Measurements from ENCODE around the gene OTOP3. TPM values are rescaled to one million over a fixed set of nuclear protein-coding genes. Genes with fewer than 3 reads are reported as not detected.

OTOP3 gene
- total RNA-seq, 1 experiment from 2014 or later: not detected

DNA sequence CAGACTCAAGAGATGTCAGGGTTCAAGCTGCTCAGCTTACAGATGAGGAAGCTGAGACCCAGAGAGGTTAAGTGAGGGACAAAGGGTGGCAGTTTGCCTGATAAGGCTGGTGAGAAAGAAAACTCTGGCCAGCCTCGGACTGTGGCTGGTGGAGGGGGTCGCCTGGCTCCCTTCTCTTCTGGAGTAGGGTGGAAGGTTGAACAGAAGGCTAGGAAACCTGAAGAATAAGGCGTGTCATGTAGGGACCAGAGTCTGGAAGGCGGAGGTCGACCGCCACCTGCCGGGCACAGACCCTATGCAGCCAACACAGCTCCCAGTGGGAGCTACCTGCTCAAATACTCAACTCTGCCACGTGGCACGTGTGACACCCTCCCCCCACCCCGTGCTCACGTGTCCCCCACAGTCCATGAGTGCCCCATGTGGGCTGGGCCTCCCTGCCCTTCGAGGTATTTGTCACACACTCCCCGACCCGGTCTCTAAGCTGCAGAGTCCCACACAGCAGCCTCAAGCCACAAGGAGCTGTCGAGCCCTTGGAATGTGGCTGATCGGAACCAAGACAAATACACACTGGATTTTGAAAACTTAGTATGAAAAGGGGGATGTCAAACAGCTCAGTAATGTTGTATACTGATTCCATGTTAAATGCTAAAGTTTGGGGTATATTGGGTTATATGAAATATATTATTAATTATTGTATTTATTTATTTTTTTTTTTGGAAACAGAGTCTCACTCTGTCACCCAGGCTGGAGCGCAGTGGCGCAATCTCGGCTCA is 25.1 kb downstream of the OTOP3 start:
- CTCF ChIA-PET: interaction anchor here (0.6 to 3.9 kb wide), 37 partner anchors 9 to 241 kb away, joined by 3 to 86 read pairs (median 6); partner anchors contain the start of genes ATP5PD, CDR2L, FDXR and HID1
- POLR2A ChIA-PET: interaction anchor here (0.6 to 2.3 kb wide), 8 partner anchors 12 to 126 kb away, joined by 3 to 18 read pairs (median 4); partner anchors contain the start of genes CDR2L, FDXR, HID1 and MRPL58

DNA sequence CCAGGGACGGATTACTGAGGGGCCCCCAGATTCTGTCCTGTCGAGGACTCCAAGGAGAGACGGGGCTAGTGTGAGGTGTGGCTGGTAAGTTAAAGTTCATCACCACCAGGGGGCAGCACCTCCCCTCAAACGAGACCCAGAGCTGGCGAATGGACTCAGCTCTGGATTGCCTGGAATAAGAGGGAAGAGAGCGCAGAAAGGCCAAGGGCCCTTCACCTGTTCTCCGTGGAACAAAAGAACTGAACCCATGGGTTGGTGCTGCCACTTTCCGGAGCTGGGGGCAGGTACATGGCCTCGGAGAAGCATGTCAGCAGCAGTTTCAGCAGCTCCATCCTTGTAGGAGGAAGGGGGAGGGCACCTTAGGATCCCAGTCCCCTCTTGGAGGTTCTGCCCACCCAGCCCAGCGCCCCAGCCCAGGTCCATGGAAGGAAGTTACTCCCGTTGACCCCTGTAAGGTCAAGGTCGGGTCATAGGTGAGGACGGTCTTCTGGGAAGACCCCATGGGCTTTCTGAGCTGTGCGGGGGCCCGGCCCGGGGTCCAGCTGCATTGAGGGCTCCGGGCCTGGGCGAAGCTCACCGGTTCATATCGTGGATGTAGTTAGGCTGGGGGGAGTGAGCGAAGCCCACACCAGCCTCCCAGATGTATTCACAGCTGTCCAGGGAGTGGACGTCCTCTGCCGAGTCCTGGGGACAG is 26.1 kb downstream of the OTOP3 start:
- H3K4me1 ChIP-seq: 0 out of 2 replicates have a peak, but pooled peaks cover 3% of the 10 kb centered on the region
- POLR2A ChIA-PET: interaction anchor here (0.6 to 2.3 kb wide), 7 partner anchors 11 to 204 kb away, joined by 3 to 18 read pairs (median 4); partner anchors contain the start of genes CDR2L, HID1 and MRPL58
- H3K36me3 ChIP-seq (ENCODE audit: control insufficient read depth, insufficient read depth, low read length): peaks cover 1% of the 10 kb centered on the region; the same call in 1 of the 2 replicates
- H3K4me3 ChIP-seq (ENCODE audit: low read depth, low read length): no peak overlapping the region
- no peaks in the 10 kb centered on the region for H3K27me3 ChIP-seq (replicated peaks; ENCODE audit: control insufficient read depth, insufficient read depth, low read length)
- CTCF ChIA-PET: interaction anchor here (0.6 to 3.9 kb wide), 34 partner anchors 10 to 240 kb away, joined by 3 to 86 read pairs (median 6); partner anchors contain the start of genes ATP5PD, CDR2L, FDXR and HID1
- DNase-seq: peak; percentile 90 to 93
- Mint-ChIP-seq H3K9me3 (ENCODE audit: unreplicated experiment) (no peaks in the 10 kb centered on the region), H3K4me1 (ENCODE audit: low read depth, unreplicated experiment) (peaks cover 21% of the 10 kb centered on the region), H3K4me3 (ENCODE audit: unreplicated experiment) (no peak overlapping the region), H3K36me3 (ENCODE audit: insufficient read depth, unreplicated experiment) (peaks cover 18% of the 10 kb centered on the region), H3K27ac (ENCODE audit: unreplicated experiment) (no peak overlapping the region), H3K27me3 (ENCODE audit: insufficient read depth, unreplicated experiment) (no peaks in the 10 kb centered on the region)
- TF ChIP-seq, protein P1, sequence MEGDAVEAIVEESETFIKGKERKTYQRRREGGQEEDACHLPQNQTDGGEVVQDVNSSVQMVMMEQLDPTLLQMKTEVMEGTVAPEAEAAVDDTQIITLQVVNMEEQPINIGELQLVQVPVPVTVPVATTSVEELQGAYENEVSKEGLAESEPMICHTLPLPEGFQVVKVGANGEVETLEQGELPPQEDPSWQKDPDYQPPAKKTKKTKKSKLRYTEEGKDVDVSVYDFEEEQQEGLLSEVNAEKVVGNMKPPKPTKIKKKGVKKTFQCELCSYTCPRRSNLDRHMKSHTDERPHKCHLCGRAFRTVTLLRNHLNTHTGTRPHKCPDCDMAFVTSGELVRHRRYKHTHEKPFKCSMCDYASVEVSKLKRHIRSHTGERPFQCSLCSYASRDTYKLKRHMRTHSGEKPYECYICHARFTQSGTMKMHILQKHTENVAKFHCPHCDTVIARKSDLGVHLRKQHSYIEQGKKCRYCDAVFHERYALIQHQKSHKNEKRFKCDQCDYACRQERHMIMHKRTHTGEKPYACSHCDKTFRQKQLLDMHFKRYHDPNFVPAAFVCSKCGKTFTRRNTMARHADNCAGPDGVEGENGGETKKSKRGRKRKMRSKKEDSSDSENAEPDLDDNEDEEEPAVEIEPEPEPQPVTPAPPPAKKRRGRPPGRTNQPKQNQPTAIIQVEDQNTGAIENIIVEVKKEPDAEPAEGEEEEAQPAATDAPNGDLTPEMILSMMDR (IDR thresholded peaks at IDR 0.05; ENCODE audit: insufficient read depth in 1 of 2, low read depth in 1 of 2, low read length in 1 of 2, severe bottlenecking in 1 of 2, unreplicated experiment in 1 of 2): peak; percentile 70 to 86
- intact Hi-C loops (cut with micrococcal nuclease; ENCODE audit: unreplicated experiment): loop anchor here (1.0 kb wide), 4 partner anchors 20 to 73 kb away; partner anchors contain the start of gene MRPL58
- no TSS peak for BruUV-seq (replicated peaks)
- H3K9me3 ChIP-seq: no peaks in the 10 kb centered on the region

More for the DNA sequence above, 25.1 kb downstream of the OTOP3 start:
- H3K36me3 ChIP-seq (ENCODE audit: control insufficient read depth, insufficient read depth, low read length): peaks cover 1% of the 10 kb centered on the region; the same call in 1 of the 2 replicates
- H3K4me1 ChIP-seq: 0 out of 2 replicates have a peak, but pooled peaks cover 3% of the 10 kb centered on the region
- Mint-ChIP-seq H3K27ac (ENCODE audit: unreplicated experiment) (peak overlapping the region; percentile 79), H3K4me3 (ENCODE audit: unreplicated experiment) (peak overlapping the region; percentile 51), H3K36me3 (ENCODE audit: insufficient read depth, unreplicated experiment) (peaks cover 23% of the 10 kb centered on the region), H3K4me1 (ENCODE audit: low read depth, unreplicated experiment) (peaks cover 21% of the 10 kb centered on the region), H3K27me3 (ENCODE audit: insufficient read depth, unreplicated experiment) (no peaks in the 10 kb centered on the region), H3K9me3 (ENCODE audit: unreplicated experiment) (no peaks in the 10 kb centered on the region)
- no peak overlapping the region for H3K4me3 ChIP-seq (ENCODE audit: low read depth, low read length)
- DNase-seq: peak; percentile 82 to 88
- no TSS peak for BruUV-seq (replicated peaks)
- intact Hi-C loops (cut with micrococcal nuclease; ENCODE audit: unreplicated experiment): loop anchor here (1.0 kb wide), 4 partner anchors 22 to 75 kb away; partner anchors contain the start of gene MRPL58
- H3K9me3 ChIP-seq: no peaks in the 10 kb centered on the region
- TF ChIP-seq, protein P1 (IDR thresholded peaks at IDR 0.05; ENCODE audit: insufficient read depth in 1 of 2, low read depth in 1 of 2, low read length in 1 of 2, severe bottlenecking in 1 of 2, unreplicated experiment in 1 of 2): peak; percentile 61 to 74
- no peaks in the 10 kb centered on the region for H3K27me3 ChIP-seq (replicated peaks; ENCODE audit: control insufficient read depth, insufficient read depth, low read length)

Measured in Caco-2 (cell line).